ENCODE results near the gene MYCBP2.

GRCh38 chr13:77099415-77099814 lies 227.5 kb downstream of the MYCBP2 start:
- TF ChIP-seq CTCF (conservative IDR thresholded peaks at IDR 0.05; ENCODE audit: low read length) (no peak), EZH2phosphoT487 (IDR thresholded peaks at IDR 0.05; ENCODE audit: borderline replicate concordance, low read depth, low read length) (no peak)

All from OCI-LY7 (cell line).